ENCODE results near the gene KASH5.

Gene KASH5

DNA sequence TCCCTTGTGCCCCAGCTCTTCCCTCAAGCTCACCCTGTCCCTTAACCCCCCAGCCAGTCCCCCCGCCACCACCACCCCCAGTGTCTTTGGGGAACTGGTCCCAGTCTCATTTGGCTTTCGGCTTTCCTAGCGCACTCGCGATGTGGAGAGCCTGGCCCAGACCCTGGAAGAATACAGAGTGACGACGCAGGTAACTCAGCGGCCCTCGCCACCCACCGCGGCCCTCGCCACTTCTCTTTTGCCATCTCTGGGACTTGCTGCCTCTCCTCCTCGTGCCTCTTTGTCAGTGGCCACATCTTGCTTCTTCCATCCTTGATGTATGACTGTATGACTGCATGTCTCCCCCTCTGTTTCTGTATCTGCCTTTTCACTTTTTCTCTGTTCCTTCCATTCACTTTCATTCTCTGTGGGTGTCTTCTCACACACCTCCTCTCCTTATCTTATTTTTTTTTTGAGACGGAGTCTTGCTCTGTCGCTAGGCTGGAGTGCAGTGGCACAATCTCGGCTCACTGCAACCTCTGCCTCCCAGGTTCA, 19.5 kb downstream of the KASH5 start:
- TF ChIP-seq, protein P1, sequence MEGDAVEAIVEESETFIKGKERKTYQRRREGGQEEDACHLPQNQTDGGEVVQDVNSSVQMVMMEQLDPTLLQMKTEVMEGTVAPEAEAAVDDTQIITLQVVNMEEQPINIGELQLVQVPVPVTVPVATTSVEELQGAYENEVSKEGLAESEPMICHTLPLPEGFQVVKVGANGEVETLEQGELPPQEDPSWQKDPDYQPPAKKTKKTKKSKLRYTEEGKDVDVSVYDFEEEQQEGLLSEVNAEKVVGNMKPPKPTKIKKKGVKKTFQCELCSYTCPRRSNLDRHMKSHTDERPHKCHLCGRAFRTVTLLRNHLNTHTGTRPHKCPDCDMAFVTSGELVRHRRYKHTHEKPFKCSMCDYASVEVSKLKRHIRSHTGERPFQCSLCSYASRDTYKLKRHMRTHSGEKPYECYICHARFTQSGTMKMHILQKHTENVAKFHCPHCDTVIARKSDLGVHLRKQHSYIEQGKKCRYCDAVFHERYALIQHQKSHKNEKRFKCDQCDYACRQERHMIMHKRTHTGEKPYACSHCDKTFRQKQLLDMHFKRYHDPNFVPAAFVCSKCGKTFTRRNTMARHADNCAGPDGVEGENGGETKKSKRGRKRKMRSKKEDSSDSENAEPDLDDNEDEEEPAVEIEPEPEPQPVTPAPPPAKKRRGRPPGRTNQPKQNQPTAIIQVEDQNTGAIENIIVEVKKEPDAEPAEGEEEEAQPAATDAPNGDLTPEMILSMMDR (IDR thresholded peaks at IDR 0.05; ENCODE audit: low read depth, low read length, missing control alignments), result no peak
- no peak for DNase-seq (ENCODE audit: extremely low read depth, low read depth)
- H3K4me3 ChIP-seq (replicated peaks; ENCODE audit: low read depth, low read length), result no peak overlapping the region

DNA sequence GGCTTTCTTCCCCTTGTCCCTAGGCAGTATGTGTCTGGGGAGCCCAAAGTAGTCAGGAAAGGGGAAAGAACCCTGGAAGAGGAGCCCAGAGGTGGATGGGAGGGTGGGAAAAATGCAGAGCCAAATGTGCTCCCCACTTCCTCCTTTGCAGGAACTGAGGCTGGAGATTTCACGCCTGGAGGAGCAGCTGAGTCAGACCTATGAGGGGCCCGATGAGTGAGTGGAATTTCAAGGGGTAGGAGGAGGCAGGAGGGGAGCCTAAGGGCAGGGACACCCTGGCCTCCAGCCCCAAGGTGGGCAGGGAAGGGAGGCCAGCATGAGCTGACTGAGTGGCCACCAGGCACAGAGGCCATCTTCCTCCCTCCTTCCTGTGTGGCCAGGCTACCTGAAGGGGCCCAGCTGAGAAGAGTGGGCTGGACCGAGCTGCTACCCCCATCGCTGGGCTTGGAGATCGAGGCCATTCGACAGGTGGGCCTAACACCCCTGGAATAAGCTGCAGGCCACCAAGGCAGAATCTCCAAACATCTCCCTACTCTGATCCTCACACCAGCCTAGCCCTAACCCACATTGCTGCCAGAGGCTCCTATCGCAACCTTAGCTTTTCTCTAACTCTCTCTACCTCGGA, 20.9 kb downstream of the KASH5 start:
- no peak for DNase-seq (ENCODE audit: extremely low read depth, low read depth)
- H3K4me3 ChIP-seq (replicated peaks; ENCODE audit: low read depth, low read length), result no peak overlapping the region
- TF ChIP-seq, protein P1 (IDR thresholded peaks at IDR 0.05; ENCODE audit: low read depth, low read length, missing control alignments), result no peak

DNA sequence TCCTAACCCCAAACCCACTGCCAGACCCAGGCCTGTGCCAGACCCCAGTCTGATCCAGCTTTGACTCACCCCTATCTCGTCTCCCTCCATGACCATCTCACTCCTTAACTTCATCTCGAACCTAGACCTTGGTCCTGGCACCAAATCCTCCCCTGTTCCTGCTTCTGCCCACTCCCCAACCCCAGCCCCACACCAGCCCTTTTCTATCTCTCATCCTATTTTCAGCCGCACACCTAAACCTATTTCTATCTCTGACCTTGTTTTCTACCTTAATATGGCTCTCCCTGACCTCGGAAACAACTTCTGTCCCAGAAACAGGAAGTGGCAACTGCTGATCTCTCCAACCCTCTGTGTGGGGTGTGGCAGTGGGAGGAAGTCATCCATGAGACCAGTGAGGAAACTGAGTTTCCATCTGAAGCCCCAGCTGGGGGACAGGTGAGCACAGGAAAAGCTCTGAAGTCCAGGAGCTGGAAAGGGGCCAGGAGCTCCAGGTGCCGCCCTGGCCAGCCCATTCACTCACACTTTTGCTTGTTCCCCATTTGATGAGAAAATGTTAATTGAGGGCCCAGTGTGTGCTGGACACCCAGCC, 21.5 kb downstream of the KASH5 start:
- no peak overlapping the region for H3K4me3 ChIP-seq (replicated peaks; ENCODE audit: low read depth, low read length)
- TF ChIP-seq, protein P1 (IDR thresholded peaks at IDR 0.05; ENCODE audit: low read depth, low read length, missing control alignments), result no peak
- no peak for DNase-seq (ENCODE audit: extremely low read depth, low read depth)

DNA sequence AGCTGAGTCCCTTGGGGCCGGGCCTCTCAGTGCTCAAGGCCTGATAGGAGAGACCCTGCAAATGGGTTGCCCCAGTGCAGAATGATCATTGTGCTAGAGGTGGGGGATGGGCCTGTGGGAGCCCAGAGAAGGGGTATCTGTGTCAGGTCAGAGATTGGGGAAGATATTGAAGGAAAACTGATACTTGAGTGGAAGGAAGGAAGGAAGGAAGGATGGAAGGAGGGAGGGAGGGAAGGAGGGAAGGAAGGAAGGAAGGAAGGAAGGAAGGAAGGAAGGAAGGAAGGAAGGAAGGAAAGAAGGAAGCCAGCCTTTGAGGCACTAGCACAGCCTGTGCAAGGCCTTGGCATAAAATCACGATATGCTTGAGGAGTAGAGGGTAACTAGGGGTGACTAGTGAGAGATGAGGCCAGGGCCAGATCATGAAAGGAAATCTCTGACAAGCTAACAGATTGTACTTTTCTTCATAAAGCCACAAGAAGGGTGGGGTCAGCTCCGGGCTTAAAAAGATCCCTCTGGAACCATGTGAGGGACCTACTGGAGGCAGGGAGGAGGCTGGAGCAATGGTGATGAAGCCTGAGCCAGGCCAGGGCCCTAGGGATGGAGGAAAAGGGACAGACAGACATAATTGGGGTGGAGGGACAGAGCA, 23.8 kb downstream of the KASH5 start:
- DNase-seq (ENCODE audit: extremely low read depth, low read depth), result no peak
- no peak overlapping the region for H3K4me3 ChIP-seq (replicated peaks; ENCODE audit: low read depth, low read length)
- TF ChIP-seq, protein P1 (IDR thresholded peaks at IDR 0.05; ENCODE audit: low read depth, low read length, missing control alignments), result no peak

DNA sequence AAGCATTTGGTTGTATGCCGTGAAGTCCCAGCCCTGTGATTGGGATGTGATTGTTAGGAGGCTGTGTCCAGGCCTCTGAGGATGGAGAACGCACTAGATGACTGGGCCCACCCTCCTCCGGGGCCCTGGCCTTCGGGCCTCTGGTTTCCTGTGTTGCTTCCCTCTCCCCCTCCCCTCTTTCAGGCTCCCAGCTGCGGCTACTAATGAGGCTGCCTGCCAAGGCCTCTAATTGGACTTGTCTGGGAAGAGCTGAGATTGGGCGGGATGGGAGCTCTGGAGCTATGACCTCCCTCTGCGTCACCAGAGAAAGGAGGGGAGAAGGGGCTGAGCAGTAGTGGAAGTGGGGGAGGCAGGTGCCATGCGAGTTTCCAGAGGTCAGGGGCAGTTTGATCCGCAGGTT, 25.3 kb downstream of the KASH5 start:
- DNase-seq (ENCODE audit: extremely low read depth, low read depth), result no peak
- TF ChIP-seq, protein P1 (IDR thresholded peaks at IDR 0.05; ENCODE audit: low read depth, low read length, missing control alignments), result no peak
- no peak overlapping the region for H3K4me3 ChIP-seq (replicated peaks; ENCODE audit: low read depth, low read length)

DNA sequence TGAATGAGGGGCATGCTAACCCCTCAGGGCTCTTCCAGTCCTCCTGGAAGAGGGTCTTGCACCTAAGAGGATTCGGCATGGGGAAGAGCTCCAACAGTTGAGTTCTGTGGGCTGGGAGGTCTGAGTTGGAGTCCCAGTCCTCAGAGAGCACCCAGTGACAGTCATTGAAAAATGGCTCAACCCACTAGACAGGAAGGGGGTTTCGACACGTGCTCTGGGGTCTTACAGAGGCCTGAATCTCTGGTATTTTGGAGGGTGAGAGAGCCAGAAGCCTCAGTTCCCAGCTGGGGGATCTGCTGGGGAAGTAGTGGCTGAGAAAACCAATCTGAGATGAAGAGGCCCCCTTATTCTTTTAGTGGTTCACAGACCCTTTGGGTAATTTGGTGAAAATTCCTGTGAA, 26.2 kb downstream of the KASH5 start:
- TF ChIP-seq, protein P1 (IDR thresholded peaks at IDR 0.05; ENCODE audit: low read depth, low read length, missing control alignments), result no peak

More for the DNA sequence above, 26.2 kb downstream of the KASH5 start:
- H3K4me3 ChIP-seq (replicated peaks; ENCODE audit: low read depth, low read length), result no peak overlapping the region
- DNase-seq (ENCODE audit: extremely low read depth, low read depth), result no peak
